Measurements from ENCODE around the gene LYPD4.

GRCh38 chr19:41871573-41872383, 27.3 kb upstream of the LYPD4 start:
- TF ChIP-seq POLR2AphosphoS5 (IDR thresholded peaks at IDR 0.05) (no peak), CTCF (IDR thresholded peaks at IDR 0.05) (no peak)
